ENCODE results near the gene RPAP3. TPM values are rescaled to one million over a fixed set of nuclear protein-coding genes. Genes with fewer than 3 reads are reported as not detected.
A peak's percentile ranks its signal among the peaks of the same experiment; 100 is the strongest.

The RPAP3 gene
- total RNA-seq (2022) (58.1 and 67.7 TPM in 2 replicates), Bru-seq, nascent RNA (percentile 89 among the genes with signal in this experiment), BruChase-seq, experiment 1, labeled RNA remaining after a 2-hour chase (percentile 92 among the genes with signal in this experiment), BruChase-seq, experiment 2, labeled RNA remaining after a 6-hour chase (percentile 91 among the genes with signal in this experiment)
- long read RNA-seq, full-length matches to known transcripts, result 60 of 69 reads
- long read RNA-seq, partial matches to known transcripts, result 3 of 69 reads
- long read RNA-seq, other reads (novel, unspliced or antisense), result 6 of 69 reads

DNA sequence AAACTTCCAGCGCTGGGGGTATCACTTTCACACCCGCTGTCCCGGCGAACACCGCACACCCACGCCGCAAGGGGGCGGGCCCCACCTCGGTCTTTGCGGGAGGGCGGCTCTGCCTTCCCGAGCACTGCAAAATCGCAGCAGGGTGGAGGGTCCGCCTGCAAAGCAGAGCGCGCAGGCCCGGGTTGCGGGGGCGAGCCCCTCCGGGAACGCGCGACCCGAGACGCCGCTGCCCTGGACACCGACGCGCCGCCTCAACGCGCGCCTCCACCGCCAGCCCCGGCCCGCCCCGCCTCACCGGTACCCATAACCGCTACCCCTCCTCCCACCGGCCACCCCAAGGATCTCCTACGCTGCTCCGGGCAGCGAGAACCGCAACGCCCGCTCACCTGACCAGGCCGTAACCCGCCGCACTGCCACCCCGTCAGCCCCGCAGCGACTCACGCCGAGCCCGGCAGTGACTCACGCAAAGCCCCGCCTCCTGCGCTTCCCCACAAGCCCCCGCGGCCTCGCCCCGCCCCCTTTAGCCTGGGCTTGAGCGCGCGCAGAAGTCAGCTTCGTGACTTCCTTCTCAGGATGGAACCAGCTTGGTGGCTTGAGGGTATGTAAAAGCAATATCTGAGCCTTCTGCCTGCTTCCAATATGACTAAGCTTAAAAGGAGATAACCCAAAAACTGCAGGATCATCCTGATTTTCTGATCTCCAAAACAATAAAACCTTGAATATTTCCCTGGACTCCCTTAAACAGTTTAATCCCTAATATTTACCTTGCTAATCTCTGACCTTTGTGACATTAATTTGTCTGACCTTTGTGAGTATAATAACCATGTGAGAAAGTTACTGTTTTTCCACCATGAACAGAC, at the start of gene RPAP3:
TSS of gene RPAP3 (minus strand) at position 465 of the 860 bp plus-strand sequence. CDS start 3,190 bp downstream, outside the sequence.
- Mint-ChIP-seq H3K36me3 (ENCODE audit: insufficient read depth, unreplicated experiment) (peaks cover 24% of the 10 kb centered on the region), H3K4me1 (ENCODE audit: low read depth, unreplicated experiment) (peaks cover 17% of the 10 kb centered on the region), H3K27ac (ENCODE audit: unreplicated experiment) (peak within 1 kb of the TSS; percentile 94), H3K9me3 (ENCODE audit: unreplicated experiment) (no peaks in the 10 kb centered on the region), H3K4me3 (ENCODE audit: unreplicated experiment) (peak within 1 kb of the TSS; percentile 64), H3K27me3 (ENCODE audit: insufficient read depth, unreplicated experiment) (no peaks in the 10 kb centered on the region)
- peak within 1 kb of the TSS; percentile 84 for H3K4me3 ChIP-seq (ENCODE audit: low read depth, low read length)
- TF ChIP-seq, protein P1, sequence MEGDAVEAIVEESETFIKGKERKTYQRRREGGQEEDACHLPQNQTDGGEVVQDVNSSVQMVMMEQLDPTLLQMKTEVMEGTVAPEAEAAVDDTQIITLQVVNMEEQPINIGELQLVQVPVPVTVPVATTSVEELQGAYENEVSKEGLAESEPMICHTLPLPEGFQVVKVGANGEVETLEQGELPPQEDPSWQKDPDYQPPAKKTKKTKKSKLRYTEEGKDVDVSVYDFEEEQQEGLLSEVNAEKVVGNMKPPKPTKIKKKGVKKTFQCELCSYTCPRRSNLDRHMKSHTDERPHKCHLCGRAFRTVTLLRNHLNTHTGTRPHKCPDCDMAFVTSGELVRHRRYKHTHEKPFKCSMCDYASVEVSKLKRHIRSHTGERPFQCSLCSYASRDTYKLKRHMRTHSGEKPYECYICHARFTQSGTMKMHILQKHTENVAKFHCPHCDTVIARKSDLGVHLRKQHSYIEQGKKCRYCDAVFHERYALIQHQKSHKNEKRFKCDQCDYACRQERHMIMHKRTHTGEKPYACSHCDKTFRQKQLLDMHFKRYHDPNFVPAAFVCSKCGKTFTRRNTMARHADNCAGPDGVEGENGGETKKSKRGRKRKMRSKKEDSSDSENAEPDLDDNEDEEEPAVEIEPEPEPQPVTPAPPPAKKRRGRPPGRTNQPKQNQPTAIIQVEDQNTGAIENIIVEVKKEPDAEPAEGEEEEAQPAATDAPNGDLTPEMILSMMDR (IDR thresholded peaks at IDR 0.05; ENCODE audit: insufficient read depth in 1 of 2, low read depth in 1 of 2, low read length in 1 of 2, severe bottlenecking in 1 of 2, unreplicated experiment in 1 of 2), result peak; percentile 65 to 84
- intact Hi-C loops (cut with micrococcal nuclease; ENCODE audit: unreplicated experiment), result no loop called here
- peaks cover 7% of the 10 kb centered on the region; the same call in 1 of the 2 replicates for H3K4me1 ChIP-seq
- TSS peak; percentile 54 for BruUV-seq (replicated peaks)
- POLR2A ChIA-PET, result interaction anchor here (0.7 to 1.0 kb wide), 3 partner anchors 63 to 863 kb away, joined by 3 to 7 read pairs (median 6); partner anchors contain the start of gene VDR
- CTCF ChIA-PET, result interaction anchor here (0.6 to 2.0 kb wide), 10 partner anchors 10 to 258 kb away, joined by 3 to 14 read pairs (median 4); partner anchors contain the start of gene TMEM106C
- peak; percentile 97 to 99 for DNase-seq
- H3K27me3 ChIP-seq (replicated peaks; ENCODE audit: control insufficient read depth, insufficient read depth, low read length), result no peaks in the 10 kb centered on the region
- H3K36me3 ChIP-seq (ENCODE audit: control insufficient read depth, insufficient read depth, low read length), result no peaks in the 10 kb centered on the region
- no peaks in the 10 kb centered on the region; the same call in 1 of the 2 replicates for H3K9me3 ChIP-seq

DNA sequence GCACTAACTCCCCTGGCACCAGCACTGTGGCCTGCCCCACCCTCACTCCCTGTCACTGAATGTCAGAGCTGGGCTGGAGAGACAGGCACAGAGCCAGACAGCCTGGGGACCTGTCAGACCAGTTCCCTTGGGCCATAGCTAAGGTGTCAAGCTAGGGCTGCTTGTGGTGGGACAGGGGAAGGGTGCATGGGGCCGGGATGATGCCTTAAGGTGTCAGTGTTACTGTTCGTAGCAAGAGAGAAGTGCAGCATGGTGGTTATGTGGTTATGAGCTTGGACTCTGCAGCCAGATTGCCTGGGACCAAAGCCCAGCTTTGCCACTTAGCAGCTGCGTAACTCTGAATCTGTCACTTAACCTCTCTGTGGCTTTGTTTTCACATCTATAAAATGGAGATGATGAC, 49.1 kb upstream of the RPAP3 start:
- Mint-ChIP-seq H3K4me1 (ENCODE audit: low read depth, unreplicated experiment) (peaks cover 19% of the 10 kb centered on the region), H3K36me3 (ENCODE audit: insufficient read depth, unreplicated experiment) (no peaks in the 10 kb centered on the region), H3K27me3 (ENCODE audit: insufficient read depth, unreplicated experiment) (no peaks in the 10 kb centered on the region), H3K9me3 (ENCODE audit: unreplicated experiment) (no peaks in the 10 kb centered on the region), H3K4me3 (ENCODE audit: unreplicated experiment) (no peak overlapping the region), H3K27ac (ENCODE audit: unreplicated experiment) (no peak overlapping the region)
- Histone ChIP-seq H3K27me3 (replicated peaks; ENCODE audit: control insufficient read depth, insufficient read depth, low read length) (no peaks in the 10 kb centered on the region), H3K9me3 (no peaks in the 10 kb centered on the region), H3K4me1 (peaks cover 25% of the 10 kb centered on the region), H3K4me3 (ENCODE audit: low read depth, low read length) (no peak overlapping the region), H3K36me3 (ENCODE audit: control insufficient read depth, insufficient read depth, low read length) (no peaks in the 10 kb centered on the region)
- TF ChIP-seq, protein P1 (IDR thresholded peaks at IDR 0.05; ENCODE audit: insufficient read depth in 1 of 2, low read depth in 1 of 2, low read length in 1 of 2, severe bottlenecking in 1 of 2, unreplicated experiment in 1 of 2), result no peak
- ChIA-PET CTCF (interaction anchor here (0.6 to 2.8 kb wide), 11 partner anchors 11 to 49 kb away, joined by 3 to 22 read pairs (median 5); partner anchors contain the start of gene RPAP3), POLR2A (no interaction called here)
- peak; percentile 56 to 62 for DNase-seq
- intact Hi-C loops (cut with micrococcal nuclease; ENCODE audit: unreplicated experiment), result no loop called here
- BruUV-seq (replicated peaks), result no TSS peak

GRCh38 chr12:47754126-47754525, 48.3 kb upstream of the RPAP3 start:
- no TSS peak for BruUV-seq (replicated peaks)
- TF ChIP-seq, protein P1 (IDR thresholded peaks at IDR 0.05; ENCODE audit: insufficient read depth in 1 of 2, low read depth in 1 of 2, low read length in 1 of 2, severe bottlenecking in 1 of 2, unreplicated experiment in 1 of 2), result no peak
- H3K27ac Mint-ChIP-seq (ENCODE audit: unreplicated experiment), result no peak overlapping the region
- POLR2A ChIA-PET, result no interaction called here
- CTCF ChIA-PET, result interaction anchor here (1.0 to 2.8 kb wide), 5 partner anchors 10 to 22 kb away, joined by 4 to 22 read pairs (median 12); no protein-coding TSS in a partner anchor
- intact Hi-C loops (cut with micrococcal nuclease; ENCODE audit: unreplicated experiment), result no loop called here
- Histone ChIP-seq H3K4me3 (ENCODE audit: low read depth, low read length) (no peak overlapping the region), H3K36me3 (ENCODE audit: control insufficient read depth, insufficient read depth, low read length) (no peaks in the 10 kb centered on the region), H3K4me1 (peaks cover 21% of the 10 kb centered on the region), H3K9me3 (no peaks in the 10 kb centered on the region), H3K27me3 (replicated peaks; ENCODE audit: control insufficient read depth, insufficient read depth, low read length) (no peaks in the 10 kb centered on the region)
- no peak overlapping the region for H3K4me3 Mint-ChIP-seq (ENCODE audit: unreplicated experiment)
- no peaks in the 10 kb centered on the region for H3K9me3 Mint-ChIP-seq (ENCODE audit: unreplicated experiment)
- H3K36me3 Mint-ChIP-seq (ENCODE audit: insufficient read depth, unreplicated experiment), result no peaks in the 10 kb centered on the region
- H3K27me3 Mint-ChIP-seq (ENCODE audit: insufficient read depth, unreplicated experiment), result no peaks in the 10 kb centered on the region
- H3K4me1 Mint-ChIP-seq (ENCODE audit: low read depth, unreplicated experiment), result peaks cover 19% of the 10 kb centered on the region
- no peak for DNase-seq
